HG03045 (cell line): Measurements from ENCODE around the gene OBP2A.

Experiments used
- ATAC-seq: cut with Tn5 transposase; IDR thresholded peaks from one replicate; pipeline ENCODE4 v1.9.1; 2021; ENCODE audit warnings: mild to moderate bottlenecking, moderate library complexity; ENCODE audit not compliant: unreplicated experiment

Gene OBP2A

GRCh38 chr9:135591506-135592330, 45.8 kb downstream of the OBP2A start:
- ATAC-seq = no peak

- no peak for ATAC-seq
Observed at GRCh38 chr9:135592331-135592590, 46.3 kb downstream of the OBP2A start.

GRCh38 chr9:135592625-135593024, 46.7 kb downstream of the OBP2A start:
- ATAC-seq = no peak

- no peak for ATAC-seq
Observed at GRCh38 chr9:135596211-135596610, 50.3 kb downstream of the OBP2A start.
